OCI-LY1 (cell line): ENCODE data around the gene BCAR3.

ENCODE experiments used
- EZH2 ChIP-seq: fragments of 200-600 bp; sonication (generic), shearing (Covaris generic); IDR thresholded peaks from 2 replicates; pipeline ENCODE4 v1.8.0; 2017; ENCODE audit warnings: borderline replicate concordance, mixed run types, mild to moderate bottlenecking, antibody characterized with exemption, low read length, moderate library complexity, mixed read lengths
- TF ChIP-seq, protein P1 (sequence below): fragments of 200-600 bp; sonication (generic), shearing (Covaris generic); IDR thresholded peaks from 2 replicates; pipeline ENCODE4 v1.5.1; 2017; ENCODE audit warnings: mild to moderate bottlenecking, antibody characterized with exemption, low read length, moderate library complexity, mixed read lengths

DNA sequence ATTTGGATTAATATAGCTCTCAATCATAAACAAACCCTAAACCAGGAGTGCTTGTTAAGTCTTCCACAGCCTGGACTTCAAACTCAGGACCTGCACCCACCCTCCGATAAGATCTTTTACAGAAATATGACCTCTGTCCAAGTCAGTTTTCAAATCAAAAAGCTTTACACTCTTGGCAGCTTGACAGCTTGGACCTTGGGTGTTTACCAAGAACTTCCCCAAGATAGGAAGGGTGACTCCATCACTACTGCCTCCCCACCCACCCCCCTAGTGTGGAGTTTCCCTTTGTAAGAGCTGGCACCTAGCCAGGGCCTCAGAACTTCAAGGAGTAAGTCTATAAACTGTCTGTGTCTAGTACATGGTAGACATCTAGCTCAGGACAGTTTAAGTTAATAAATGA lies 9.6 kb downstream of the BCAR3 start:
- TF ChIP-seq, protein P1, sequence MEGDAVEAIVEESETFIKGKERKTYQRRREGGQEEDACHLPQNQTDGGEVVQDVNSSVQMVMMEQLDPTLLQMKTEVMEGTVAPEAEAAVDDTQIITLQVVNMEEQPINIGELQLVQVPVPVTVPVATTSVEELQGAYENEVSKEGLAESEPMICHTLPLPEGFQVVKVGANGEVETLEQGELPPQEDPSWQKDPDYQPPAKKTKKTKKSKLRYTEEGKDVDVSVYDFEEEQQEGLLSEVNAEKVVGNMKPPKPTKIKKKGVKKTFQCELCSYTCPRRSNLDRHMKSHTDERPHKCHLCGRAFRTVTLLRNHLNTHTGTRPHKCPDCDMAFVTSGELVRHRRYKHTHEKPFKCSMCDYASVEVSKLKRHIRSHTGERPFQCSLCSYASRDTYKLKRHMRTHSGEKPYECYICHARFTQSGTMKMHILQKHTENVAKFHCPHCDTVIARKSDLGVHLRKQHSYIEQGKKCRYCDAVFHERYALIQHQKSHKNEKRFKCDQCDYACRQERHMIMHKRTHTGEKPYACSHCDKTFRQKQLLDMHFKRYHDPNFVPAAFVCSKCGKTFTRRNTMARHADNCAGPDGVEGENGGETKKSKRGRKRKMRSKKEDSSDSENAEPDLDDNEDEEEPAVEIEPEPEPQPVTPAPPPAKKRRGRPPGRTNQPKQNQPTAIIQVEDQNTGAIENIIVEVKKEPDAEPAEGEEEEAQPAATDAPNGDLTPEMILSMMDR = no peak
- no peak for TF ChIP-seq EZH2
